LNCaP clone FGC (cell line): ENCODE results near the gene DCP1A.

Experiments
- DNase-seq: peaks from one replicate; pipeline ENCODE4 v3.0.0-alpha.2; 2011; ENCODE audit warnings: low read depth
- H3K4me3 ChIP-seq: 2 replicates; pipeline ENCODE4 v1.5.1; 2011; ENCODE audit warnings: mild to moderate bottlenecking, low read depth, low read length, control low read depth
- CTCF ChIP-seq: IDR thresholded peaks from 2 replicates; pipeline ENCODE4 v1.5.1; 2012; ENCODE audit warnings: mild to moderate bottlenecking; ENCODE audit not compliant: control insufficient read depth, insufficient read depth; ENCODE audit errors: extremely low read depth

Gene DCP1A

GRCh38 chr3:53287131-53287629 lies 60.2 kb downstream of the DCP1A start:
- DNase-seq = no peak
- no peak overlapping the region for H3K4me3 ChIP-seq
- TF ChIP-seq CTCF = no peak

- TF ChIP-seq CTCF = no peak
Measured at GRCh38 chr3:53286727-53287126, 60.6 kb downstream of the DCP1A start.

GRCh38 chr3:53282581-53282980 lies 64.8 kb downstream of the DCP1A start:
- no peak for TF ChIP-seq CTCF
- no peak for DNase-seq
- H3K4me3 ChIP-seq = no peak overlapping the region

More at GRCh38 chr3:53286727-53287126, 60.6 kb downstream of the DCP1A start:
- no peak for DNase-seq
- no peak overlapping the region for H3K4me3 ChIP-seq

GRCh38 chr3:53278667-53279066 lies 68.7 kb downstream of the DCP1A start:
- TF ChIP-seq CTCF = no peak
- DNase-seq = no peak
- no peak overlapping the region for H3K4me3 ChIP-seq

GRCh38 chr3:53274938-53275605 lies 72.3 kb downstream of the DCP1A start:
- H3K4me3 ChIP-seq = no peak overlapping the region
- no peak for DNase-seq
- TF ChIP-seq CTCF = no peak

- H3K4me3 ChIP-seq = no peak overlapping the region
- TF ChIP-seq CTCF = no peak
- no peak for DNase-seq
Measured at GRCh38 chr3:53273146-53273670, 74.1 kb downstream of the DCP1A start.
